Breast epithelium (tissue), 3 donors: Measurements from ENCODE around the gene CCDC167.

Source experiments
- POLR2A ChIP-seq: fragments of 450-650 bp; IDR thresholded peaks from one replicate; pipeline ENCODE4 v1.6.1; 2016; ENCODE audit warnings: antibody characterized with exemption, mild to moderate bottlenecking, moderate library complexity
- TF ChIP-seq, protein P1 (sequence below), 3 donors: fragments of 450-650 bp; IDR thresholded peaks; one replicate each; pipeline ENCODE4 v1.5.1; 2016 to 2017; ENCODE audit warnings: antibody characterized with exemption in 3 of 3, mild to moderate bottlenecking in 3 of 3, moderate library complexity in 3 of 3

DNA sequence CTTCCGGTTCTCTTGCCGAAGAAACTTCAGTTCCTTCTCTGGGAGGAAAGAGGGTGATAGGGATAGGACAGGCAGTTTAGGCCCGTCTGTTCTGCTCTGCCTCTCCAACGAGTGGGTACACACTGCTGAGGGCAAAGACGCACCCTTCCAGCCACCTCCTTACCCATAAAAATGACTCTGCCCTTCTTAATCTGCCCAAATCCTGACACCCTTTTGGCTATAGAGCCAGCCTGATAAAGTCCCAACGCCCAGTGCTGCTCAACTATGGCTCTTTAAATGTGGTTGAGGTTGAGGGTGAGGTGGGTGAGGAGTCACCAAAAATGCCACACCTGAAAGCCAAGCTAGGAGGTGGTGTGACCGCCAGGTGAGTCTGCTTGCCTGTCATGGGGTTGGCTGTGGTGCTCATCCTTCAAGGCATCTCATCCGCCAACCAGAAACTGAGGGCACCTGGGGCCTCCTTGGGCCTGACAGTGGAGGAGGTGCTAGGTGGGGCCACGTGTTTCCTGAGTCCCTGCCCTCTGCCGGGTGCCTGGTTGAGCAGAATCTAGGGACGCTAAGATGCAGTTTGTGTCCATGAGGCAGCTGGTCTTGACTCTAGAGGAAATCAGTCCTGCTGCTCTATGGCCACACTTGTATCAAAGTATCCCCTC is 16.3 kb downstream of the CCDC167 start:
- TF ChIP-seq, protein P1, sequence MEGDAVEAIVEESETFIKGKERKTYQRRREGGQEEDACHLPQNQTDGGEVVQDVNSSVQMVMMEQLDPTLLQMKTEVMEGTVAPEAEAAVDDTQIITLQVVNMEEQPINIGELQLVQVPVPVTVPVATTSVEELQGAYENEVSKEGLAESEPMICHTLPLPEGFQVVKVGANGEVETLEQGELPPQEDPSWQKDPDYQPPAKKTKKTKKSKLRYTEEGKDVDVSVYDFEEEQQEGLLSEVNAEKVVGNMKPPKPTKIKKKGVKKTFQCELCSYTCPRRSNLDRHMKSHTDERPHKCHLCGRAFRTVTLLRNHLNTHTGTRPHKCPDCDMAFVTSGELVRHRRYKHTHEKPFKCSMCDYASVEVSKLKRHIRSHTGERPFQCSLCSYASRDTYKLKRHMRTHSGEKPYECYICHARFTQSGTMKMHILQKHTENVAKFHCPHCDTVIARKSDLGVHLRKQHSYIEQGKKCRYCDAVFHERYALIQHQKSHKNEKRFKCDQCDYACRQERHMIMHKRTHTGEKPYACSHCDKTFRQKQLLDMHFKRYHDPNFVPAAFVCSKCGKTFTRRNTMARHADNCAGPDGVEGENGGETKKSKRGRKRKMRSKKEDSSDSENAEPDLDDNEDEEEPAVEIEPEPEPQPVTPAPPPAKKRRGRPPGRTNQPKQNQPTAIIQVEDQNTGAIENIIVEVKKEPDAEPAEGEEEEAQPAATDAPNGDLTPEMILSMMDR (IDR thresholded peaks at IDR 0.05), result no peak
- no peak for TF ChIP-seq POLR2A
